ENCODE measurements around the gene RCVRN.
A peak's percentile ranks its signal among the peaks of the same experiment; 100 is the strongest.
"Not testable (repeated sequence)": the region's sequence is repeated elsewhere in the genome, so short reads cannot be mapped to it uniquely, and the experiment has no call there.

Gene RCVRN

DNA sequence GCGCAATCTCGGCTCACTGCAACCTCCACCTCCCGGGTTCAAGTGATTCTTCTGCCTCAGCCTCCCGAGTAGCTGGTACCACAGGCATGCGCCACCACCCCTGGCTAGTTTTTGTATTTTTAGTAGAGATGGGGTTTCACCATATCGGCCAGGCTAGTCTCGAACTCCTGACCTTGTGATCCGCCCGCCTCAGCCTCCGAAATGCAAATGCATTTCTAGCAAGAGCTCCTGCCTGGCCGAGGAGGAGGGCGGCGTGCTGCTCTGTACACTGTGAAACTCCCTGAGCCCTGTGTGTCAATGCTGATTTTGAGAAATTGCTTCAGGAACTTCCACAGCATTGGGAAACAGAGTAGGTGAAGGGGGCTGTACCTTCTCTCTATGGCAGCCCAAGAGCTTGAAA, 16.1 kb upstream of the RCVRN start:
- not testable (repeated sequence) for DNase-seq

DNA sequence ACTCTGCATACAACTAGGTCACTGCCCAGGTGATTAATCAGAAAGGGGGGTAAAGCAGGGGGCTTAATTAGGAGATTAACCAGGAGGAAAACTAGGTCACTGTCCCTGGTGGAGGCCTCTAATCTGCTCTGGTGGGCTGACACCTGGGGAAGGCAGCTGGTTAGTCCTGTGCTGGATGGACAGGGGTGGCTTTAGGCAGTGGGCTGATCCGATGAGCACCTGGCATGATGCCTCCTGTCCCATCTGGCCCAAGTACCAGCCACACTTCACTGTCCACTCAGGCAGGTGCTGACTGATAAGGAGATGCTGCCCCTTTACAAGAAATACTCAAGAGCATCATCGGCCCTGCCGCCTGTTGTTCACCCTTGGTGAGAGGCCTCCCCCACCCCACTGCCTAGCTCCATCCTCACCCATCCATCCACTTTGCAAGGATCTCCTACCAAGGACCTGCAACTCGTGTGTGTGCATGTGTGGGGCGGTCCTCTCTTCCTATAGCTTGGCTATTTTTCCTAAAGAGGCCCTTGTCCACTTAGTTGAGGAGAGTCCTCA, 13.8 kb upstream of the RCVRN start:
- no peak for DNase-seq

DNA sequence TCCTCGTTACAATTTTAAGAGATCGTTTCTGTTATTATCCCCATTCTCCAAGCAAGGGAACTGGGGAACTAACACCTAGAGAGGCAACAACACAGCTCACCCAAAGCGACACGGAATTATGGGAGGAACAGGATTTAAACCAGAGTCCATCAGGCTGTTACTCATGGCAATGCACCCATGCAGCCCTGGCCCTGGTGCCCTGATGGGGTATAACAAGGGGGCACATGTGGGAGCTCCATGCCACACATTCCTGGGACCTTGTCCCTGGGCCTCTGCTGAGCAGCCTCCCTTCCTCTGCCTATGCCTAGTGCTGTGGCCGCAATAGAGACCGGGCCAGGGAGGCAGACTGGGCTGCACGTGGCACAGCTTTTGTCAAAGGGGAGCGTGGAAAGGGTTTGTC, 13.3 kb upstream of the RCVRN start:
- no peak for DNase-seq

DNA sequence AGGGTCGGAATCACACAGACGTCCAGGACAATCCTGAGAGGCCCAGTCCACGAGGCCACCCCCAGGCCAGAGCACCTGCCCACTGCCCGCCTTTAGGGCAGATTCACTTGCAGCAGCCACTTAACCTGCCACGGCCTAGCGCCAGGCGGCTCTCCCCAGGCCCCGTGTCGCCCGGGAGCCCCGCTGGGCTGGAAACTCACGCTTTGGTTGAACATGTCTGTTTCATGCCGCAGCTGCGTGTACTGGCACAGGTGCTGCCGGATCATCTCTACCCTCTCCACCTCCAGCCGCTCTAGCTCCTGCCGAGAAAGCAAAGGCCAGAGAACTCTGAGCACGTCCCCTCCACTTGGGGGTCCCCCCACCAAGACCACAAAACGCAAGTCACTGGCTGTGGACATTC, 12.7 kb upstream of the RCVRN start:
- no peak for DNase-seq

DNA sequence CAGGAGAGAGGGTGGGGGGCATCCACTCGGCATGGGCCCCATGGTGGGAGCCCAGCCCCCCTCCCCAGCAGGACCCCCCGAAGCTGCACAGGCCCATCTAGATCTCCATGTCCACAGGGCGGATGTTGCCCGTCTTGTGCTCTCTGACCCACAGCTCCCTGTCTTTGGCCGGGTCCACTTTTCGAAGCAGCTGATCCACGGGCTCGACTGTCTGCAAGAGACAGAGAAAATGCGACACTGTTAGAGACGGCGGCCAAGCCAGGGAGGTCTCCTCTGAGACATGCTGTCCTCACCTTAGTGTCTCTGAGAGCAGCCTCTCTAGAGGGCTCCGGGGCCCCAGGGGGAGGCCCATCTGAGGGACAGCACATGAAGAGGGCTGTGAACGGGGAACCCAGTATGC, 12.1 kb upstream of the RCVRN start:
- no peak for DNase-seq

DNA sequence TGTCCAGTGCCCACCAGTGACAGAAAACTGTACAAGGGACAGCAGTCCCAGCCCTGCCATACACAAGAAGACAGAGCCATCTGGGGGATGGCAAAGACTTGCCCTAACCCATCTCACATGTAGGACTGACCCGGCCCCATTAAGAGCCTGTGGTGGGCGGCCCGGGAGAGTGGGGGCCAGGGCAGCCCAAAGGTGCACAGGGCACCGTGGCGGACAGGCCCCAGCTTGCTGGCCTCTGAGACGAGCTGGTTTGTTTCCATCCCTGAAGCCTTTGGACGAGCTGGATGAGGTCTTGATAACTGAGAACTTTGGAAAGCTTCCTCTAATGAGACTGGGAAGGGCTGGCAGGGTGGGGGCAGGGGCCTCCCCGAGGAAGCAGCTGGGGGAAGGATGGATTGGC, 11.0 kb upstream of the RCVRN start:
- no peak for DNase-seq

DNA sequence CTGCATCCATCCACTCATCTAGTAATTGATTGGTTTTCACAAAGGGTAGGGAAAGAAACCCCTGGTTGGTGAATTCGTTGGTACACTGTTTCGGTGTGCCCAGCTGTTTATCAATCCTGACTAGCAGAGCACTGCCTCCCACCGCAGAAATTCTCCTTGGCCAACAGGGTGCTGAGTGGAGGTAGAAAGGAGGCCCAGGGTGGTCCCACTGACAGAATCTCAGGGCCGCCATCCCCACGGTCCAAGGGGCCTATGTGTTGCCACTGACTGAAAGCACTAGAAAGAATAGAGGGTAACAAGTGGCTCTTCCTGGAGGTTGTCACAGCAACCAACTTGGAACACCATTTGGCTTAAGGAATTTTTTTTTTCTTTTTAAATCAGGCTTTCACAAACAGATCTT, 8.4 kb upstream of the RCVRN start:
- no peak for DNase-seq

DNA sequence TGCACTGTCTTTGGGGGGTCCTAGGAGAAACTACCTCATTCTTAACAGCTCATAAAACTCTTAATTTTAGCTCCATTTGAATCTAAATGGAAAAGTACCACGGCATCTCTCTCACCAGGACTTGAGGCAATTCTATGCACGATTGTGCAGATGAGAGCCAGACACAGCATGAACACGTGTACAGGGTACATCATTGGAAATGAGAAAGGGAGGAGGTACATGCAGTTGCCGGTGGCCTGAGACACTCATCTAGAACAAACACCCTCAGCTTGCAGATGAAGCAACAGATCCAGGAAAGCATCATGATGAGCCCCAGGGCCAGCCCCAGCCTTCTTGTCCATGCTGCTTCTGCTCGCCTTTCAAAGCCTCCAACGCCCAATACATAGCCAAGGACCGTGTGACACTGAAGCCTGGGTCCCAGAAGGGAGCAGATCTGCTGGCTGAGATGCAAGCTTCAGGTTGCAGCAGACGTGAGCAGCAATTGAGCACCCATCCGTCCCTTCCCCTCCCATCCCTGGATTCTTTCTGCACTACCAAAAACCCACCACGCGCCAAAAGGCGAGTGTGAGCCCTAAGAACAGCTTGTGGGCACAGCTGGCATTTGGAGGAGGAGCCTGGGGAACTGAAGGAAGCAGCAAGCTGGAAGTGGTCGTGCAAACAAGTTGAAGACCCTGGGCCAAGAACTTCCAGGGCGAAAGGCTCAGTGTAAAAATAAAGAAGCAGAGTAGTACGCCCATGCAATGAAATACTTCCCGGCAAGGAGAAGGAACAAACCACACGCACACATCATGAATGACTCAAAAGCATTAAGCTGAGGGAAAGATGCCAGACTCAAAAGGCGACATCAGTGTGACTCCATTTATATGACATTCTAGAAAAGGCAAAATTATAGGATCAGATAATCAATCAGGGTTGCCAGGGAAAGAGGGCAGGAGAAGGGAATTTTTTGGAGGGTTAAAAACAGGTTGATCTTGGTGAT, 7.3 kb upstream of the RCVRN start:
- DNase-seq, result peak; percentile 35

DNA sequence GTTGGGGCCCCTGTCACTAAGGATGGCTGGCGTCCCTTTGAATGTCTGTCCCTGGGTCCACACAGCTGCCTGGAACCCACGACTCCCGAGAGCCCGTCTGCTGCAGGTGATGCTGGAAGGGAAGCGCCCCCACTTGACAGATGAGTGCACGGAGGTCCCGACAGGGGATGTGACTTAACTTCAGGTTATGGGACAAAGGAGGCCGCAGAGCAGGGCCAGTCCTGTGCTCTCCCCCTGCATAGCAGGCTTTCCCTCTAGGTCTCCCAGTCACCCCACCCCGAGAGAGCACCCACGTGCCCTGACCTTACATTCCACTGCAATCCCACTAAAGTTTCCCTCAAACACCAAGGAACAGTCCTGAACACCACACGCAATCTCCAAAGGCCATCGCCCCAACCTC, 6.0 kb upstream of the RCVRN start:
- no peak for DNase-seq

DNA sequence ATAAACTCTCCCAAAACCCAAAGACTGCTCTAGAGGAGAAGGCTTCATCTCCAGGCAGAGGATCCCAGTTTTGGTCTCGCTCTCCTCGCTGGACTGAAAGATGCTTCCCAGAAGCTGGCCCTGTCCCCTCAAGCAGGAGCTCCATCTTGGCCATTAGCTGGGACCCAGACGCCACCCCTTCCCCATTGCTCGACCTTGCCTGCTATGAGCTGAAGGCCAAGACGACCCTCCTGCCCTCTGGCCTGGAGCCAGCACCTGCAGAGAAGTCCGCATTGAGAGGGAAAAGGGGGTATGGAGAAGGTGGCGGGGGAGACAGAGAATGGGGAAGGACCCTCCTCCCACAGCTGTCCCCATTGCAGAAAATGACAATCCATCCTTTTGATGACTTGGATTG, 3.6 kb upstream of the RCVRN start:
- no peak for DNase-seq

DNA sequence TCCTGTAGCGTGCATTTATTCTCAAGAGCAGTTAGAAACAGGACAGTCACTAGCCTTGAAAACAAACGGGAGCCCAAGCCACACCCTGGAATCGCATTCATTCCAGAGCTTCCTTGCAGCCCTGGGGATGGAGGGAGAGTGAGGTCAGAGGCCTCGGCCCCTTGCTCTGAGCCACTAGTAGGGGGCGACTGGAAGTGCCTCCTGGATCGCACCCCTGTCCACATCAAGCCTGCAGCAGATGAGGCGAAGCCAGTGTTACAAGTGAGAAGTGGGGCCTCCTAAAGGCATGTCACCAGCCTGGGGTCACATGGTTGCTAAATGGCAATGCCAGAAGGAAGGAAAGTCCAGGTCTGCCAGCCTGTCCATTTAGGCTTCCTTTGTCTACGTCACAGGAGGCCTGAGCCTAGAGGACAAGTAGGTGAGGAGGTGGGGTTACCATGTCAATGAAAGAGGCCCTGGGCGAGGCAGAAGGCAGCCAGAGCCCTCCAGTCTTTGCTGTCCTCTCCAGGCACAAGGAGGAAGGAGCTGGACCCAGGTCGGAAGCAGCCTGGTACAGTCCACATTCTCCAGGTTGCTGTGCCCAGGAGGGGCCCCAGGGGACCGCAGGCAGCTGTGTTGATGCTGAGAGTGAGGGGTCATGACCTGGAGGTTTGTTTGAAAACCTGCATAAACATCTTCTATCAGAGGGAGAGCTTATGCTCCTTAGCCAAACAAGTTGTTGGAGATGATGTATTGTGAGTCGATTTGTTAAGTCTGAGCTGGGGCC, 3.0 kb upstream of the RCVRN start:
- no peak for DNase-seq

DNA sequence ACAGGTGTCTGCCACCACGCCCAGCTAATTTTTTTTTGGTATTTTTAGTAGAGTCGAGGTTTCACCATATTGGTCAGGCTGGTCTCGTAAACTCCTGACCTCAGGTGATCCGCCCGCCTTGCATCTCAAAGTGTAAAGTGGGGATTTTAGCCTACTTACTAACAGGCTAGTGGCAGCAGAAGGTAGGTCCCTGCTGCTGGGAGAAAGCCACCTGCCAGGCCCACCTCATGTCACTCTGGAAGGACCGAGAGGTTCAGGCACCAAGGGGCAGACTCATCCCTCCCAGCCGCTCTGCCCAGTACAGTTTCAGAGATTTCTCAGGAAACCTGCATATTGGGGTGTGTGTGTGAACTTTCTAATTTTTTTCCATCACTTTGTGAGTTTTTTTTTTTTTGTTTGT, 2.1 kb upstream of the RCVRN start:
- DNase-seq, result no peak

DNA sequence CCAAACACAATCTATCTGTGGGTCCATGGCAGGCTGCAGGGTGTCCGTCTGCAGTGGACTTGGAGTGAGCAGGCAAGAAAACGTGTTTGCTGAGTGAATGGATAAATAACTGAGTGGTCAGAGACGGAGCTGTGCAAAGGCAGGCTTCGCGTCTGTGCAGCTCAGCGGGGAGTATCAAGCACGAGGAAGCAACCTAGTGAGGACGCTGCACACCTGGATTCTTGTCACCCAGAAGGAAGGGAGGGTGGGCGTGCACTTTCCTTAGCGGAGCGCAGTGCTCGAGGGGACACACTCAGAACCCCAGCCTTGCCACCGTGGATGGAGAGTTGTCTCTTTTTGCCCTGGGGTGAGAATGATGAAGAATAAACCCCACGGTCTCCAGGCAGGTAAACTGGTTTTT, 1.5 kb upstream of the RCVRN start:
- DNase-seq, result no peak

DNA sequence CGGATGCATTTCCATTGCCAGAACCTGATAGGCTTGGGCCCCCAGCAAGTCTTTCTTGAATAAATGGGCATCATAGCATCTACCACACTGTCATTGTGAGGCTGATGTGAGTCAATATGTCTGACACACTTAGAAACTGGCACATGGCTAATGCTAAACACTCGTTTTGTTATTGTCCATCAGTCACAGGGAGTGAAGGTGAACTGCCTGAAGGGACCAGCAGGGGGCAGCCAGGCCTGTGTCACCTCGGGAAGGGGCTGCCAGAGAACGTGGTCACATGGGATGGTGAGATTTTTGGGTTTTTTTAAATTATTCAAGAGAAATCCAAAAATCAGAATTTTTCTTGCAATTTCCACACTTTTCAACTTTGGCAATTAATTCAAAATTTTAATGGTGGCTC, 831 bp upstream of the RCVRN start:
- DNase-seq, result no peak

DNA sequence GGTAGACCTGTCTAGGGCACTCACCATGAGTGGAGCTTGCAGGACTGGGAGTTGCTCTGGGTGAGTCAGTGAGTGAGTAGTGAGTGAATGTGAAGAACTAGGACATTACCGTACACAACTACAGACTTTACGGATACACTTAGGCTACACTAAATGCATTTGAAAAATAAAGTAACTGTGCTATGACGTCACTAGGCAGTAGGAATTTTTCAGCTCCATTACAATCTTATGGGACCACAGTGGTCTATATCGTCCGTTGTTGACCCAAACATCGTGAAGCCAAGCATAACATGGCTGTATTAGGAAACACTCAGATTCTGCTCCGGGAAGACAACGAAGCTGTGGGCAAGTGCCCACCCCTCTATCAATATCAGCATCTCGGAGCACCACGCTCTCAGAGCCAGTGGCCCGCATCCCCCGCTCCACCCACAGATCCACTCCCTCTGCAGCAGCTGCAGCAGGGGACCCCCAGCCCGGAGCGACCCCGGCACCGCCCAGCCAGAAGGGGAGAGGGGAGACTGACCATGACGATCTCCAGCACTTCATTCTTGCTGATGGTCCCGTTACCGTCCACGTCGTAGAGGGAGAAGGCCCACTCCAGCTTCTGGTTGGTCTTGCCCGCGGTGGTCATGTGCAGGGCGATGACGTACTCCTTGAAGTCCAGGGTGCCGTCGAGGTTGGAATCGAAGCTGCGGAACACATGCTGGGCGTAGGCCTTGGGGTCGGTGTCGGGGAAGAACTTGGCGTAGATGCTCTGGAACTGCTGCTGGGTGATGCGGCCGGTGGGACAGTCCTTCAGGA, 594 bp downstream of the RCVRN start:
- no peak for DNase-seq

DNA sequence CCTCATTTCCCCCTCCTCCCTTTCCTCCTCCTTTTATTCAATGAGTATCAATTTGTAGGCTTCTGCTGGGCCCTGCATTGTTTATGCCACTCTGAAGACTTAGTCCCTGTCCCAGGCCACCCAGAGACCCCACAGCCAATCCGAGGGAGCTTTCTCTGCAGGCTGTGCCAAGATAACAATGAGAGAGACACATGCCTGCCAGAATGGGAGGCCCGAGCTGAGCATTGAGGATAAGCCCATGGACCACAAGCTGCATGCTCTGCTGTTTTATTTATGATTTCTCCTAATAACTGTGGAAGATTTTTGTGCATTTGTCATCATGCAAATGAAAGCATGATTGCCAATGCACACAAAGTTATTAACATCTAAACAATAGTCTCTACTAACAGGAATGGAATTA, 3.0 kb downstream of the RCVRN start:
- peak; percentile 39 for DNase-seq

DNA sequence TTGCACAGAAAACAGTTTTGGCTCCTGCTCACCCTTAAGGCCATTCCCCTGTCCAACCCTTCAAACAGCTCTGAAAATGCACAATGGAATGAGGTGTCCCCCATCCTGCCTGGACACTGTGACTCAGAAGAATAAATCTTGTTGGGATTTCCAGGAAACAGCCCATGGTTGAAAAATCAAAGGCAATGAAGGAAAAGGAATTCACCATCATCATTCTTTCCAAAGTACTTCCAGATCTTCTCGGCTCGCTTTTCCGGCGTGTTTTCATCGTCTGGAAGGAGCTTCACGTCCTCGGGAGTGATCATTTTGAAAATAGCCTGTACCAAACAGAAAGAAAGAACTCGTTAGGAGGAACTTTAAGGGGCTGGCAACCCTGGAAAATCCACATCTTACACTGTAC, 4.3 kb downstream of the RCVRN start:
- DNase-seq, result peak; percentile 90

DNA sequence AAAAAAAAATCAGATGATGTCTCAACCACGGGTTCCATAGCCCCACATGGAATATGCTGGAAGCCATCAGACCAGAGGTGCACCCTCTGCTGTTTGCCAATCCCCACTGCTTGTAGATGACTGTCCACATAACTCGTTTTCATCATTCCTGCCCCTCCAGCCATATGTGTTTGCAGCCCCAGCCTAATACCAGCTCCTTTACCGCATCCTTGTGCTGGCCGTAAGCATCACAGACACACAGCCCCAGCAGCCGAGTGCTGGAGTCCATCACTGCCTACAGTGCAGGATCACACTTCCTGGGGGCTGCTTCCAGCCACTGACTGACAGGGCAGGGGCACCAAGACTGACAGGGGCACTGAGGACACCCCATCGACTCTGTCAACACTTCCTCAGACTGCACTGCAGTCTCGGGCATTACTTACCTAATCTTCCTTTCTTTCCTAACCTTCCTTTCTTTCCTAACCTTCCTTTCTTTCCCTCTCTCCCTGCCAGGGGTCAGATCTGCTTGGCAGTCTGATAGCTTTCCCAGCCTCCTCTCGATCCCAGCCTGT, 5.0 kb downstream of the RCVRN start:
- DNase-seq, result peak; percentile 56

DNA sequence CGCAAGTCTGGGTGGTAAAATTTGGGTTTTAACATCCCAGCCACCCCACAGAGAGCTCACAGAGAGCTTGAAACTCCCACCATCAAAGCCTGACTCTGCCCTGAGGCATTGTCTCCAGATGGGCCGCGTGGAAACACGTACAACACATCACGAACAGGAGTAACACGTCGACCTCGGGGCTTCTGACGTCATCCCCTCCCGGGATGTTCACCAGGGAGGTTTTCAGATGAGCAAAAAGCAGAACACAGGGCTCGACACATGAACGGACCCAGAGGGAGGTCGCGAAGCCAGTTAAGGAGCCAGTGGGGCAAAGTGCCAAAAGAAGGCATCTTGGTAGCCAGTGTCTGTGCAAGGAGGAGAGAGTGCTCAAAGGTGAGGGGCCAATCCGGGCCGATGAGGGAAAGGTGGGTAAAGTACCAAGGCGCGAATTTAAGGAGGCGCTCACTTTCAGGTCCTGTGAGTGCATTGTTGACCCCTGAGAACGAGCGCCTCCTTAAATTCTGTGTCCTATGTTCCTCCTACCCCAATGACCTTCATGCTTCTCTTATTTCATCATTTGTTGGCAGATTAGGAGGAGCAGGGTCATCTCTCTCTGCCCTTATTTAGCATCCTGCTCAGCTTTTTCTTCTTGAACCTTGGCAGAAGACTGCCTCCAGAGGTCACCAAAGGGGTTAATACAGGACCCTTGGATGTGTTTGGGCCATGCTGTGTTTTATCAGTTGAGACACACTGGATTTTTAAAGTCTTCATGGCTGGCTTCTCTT, 5.6 kb downstream of the RCVRN start:
- peak; percentile 28 for DNase-seq

DNA sequence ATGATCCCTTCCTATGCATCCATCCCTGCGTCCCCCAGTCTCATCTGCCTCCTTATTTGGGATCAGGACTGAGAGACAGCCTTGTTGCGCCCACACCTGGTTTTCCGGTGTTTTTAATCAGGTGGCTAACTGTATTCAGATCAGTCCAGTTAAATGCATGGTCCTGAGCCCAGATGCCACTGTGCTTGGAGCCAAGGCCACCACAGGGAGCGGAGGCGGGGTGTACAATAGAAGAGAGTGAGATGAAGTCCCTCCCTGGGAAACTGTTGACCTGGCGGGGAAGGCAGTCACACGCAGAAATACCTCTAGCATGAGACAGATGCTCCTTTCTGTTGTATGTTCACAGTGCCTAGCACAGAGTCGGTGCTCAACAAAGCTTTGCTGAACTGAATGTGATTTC, 6.3 kb downstream of the RCVRN start:
- no peak for DNase-seq

DNA sequence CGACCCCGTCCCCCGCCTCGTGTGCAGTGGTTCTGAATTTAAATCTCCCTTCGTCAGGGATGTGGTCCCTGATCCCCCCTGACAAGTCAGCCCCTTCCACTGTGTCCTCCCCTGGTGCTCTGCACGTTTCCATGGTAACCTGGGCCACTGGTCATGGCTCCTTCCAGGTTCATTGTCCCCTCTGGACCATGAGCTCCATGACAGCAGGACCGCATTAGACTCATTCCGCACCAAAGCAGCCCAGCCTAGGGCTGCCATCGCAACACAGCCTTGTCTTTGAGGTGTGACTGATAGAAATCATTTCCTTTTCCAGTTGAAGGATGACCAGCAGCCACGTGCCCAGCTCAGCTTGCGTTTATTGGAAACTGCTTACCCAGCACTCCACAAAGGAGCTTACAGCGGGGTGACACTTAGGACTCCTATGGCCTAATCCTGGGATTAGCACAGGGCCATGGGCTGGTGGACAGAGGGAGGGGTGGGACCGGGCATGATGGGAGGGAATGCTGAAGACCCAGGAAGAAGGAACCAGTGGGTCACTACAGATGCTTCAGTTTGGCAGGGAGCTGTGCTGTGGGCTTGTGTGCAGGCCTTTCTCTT, 7.6 kb downstream of the RCVRN start:
- DNase-seq, result no peak

DNA sequence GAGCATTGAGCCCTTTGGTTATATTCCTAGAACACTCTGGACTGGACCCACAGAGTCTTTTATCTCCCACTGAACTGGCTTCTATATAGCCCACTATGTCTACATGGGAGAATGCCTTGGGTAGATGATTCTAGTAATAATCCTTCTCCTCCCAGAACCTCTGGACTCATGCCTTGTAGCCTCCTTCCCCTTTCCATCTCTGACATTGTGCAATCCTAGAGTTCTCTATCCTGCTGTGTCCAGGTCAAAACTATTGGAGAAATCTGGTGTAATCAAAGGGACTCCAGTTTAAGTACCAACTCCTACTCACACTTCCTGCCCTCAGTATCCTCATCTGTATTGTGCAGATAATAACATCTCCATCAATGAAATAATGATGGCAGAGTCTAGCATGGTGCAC, 9.1 kb downstream of the RCVRN start:
- DNase-seq, result no peak
